Vagina (tissue), 2 donors: ENCODE results near the gene SMIM1. TPM values are rescaled to one million over a fixed set of nuclear protein-coding genes. Genes with fewer than 3 reads are reported as not detected.

ENCODE experiments used
- DNase-seq, 2 donors: peaks; one replicate each; pipeline ENCODE4 v3.0.0-alpha.2; 2017; ENCODE audit errors: extremely low spot score in 2 of 2
- H3K27ac ChIP-seq: fragments of 200-600 bp; sonication (generic); one replicate; pipeline ENCODE4 v1.5.1; 2019
- H3K27me3 ChIP-seq: fragments of 200-600 bp; sonication (generic); one replicate; pipeline ENCODE4 v1.5.1; 2019
- H3K36me3 ChIP-seq, 2 donors: fragments of 200-600 bp; sonication (generic); one replicate each; pipeline ENCODE4 v1.5.1; 2017 to 2019
- H3K4me1 ChIP-seq: fragments of 200-600 bp; sonication (generic); one replicate; pipeline ENCODE4 v1.5.1; 2019
- H3K4me3 ChIP-seq, 2 donors: fragments of 200-600 bp; sonication (generic); 1 replicate in 1 of 2; 2 replicates in 1 of 2; pipeline ENCODE4 v1.5.1; 2016 to 2019
- H3K9me3 ChIP-seq: fragments of 200-600 bp; sonication (generic); one replicate; pipeline ENCODE4 v1.5.1; 2019
- CTCF ChIP-seq, 3 experiments: fragments of 450-650 bp in 2 of 3; fragments of 200-600 bp in 1 of 3; sonication (generic) in 1 of 3; IDR thresholded peaks; one replicate each; pipeline ENCODE4 v1.5.1; 2017 to 2019; ENCODE audit warnings: antibody characterized with exemption in 3 of 3, mild to moderate bottlenecking in 2 of 3, moderate library complexity in 2 of 3
- POLR2A ChIP-seq, 2 donors: fragments of 450-650 bp; IDR thresholded peaks; one replicate each; pipeline ENCODE4 v1.6.1; 2017; ENCODE audit warnings: antibody characterized with exemption in 2 of 2, mild to moderate bottlenecking in 2 of 2, moderate library complexity in 2 of 2
- POLR2AphosphoS5 ChIP-seq, 2 donors: sonication (generic); formaldehyde crosslinking; IDR thresholded peaks; one replicate each; pipeline ENCODE4 v1.9.0; 2017; ENCODE audit warnings: antibody characterized with exemption in 2 of 2, mild to moderate bottlenecking in 2 of 2, low read depth in 1 of 2; ENCODE audit not compliant: insufficient read depth in 1 of 2
- intact Hi-C: fragments of 100-400 bp; cut with DNase I; formaldehyde crosslinking; loops from one replicate; pipeline ENCODE4 v1.15.1; 2023
- total RNA-seq: library from RNA; depleted of rRNA; stranded (reverse); fragments of >200 nt; gene quantifications from one replicate; pipeline ENCODE4 v1.2.3, GENCODE V29; 2016

The SMIM1 gene
- total RNA-seq, 1 donor from 2014 or later: not detected

GRCh38 chr1:3817821-3818597 is 45.5 kb downstream of the SMIM1 start:
- Histone ChIP-seq H3K4me1 (no peaks in the 10 kb centered on the region), H3K4me3 (no peak overlapping the region), H3K27me3 (no peaks in the 10 kb centered on the region), H3K9me3 (no peaks in the 10 kb centered on the region), H3K27ac (no peak overlapping the region), H3K36me3 (peaks cover 0 to 51% of the 10 kb centered on the region in 2 donors)
- TF ChIP-seq POLR2A (IDR thresholded peaks at IDR 0.05) (no peak), POLR2AphosphoS5 (IDR thresholded peaks at IDR 0.05; ENCODE audit: insufficient read depth in 1 of 2, low read depth in 1 of 2) (no peak), CTCF (IDR thresholded peaks at IDR 0.05) (no peak)
- DNase-seq: no peak
- intact Hi-C loops: no loop called here

- TF ChIP-seq POLR2AphosphoS5 (IDR thresholded peaks at IDR 0.05; ENCODE audit: insufficient read depth in 1 of 2, low read depth in 1 of 2): no peak
- no peak for TF ChIP-seq CTCF (IDR thresholded peaks at IDR 0.05)
- no peak for TF ChIP-seq POLR2A (IDR thresholded peaks at IDR 0.05)
- Histone ChIP-seq H3K27me3 (no peaks in the 10 kb centered on the region), H3K4me3 (no peak overlapping the region), H3K4me1 (no peaks in the 10 kb centered on the region), H3K9me3 (no peaks in the 10 kb centered on the region), H3K36me3 (peaks cover 0 to 53% of the 10 kb centered on the region in 2 donors), H3K27ac (no peak overlapping the region)
- intact Hi-C loops: no loop called here
- no peak for DNase-seq
These were observed 47.2 kb downstream of the SMIM1 start for GRCh38 chr1:3819771-3820200.

GRCh38 chr1:3820316-3820715 is 47.8 kb downstream of the SMIM1 start:
- intact Hi-C loops: no loop called here
- no peak for DNase-seq
- H3K36me3 ChIP-seq: peaks cover 0 to 52% of the 10 kb centered on the region in 2 donors
- H3K4me1 ChIP-seq: no peaks in the 10 kb centered on the region
- H3K9me3 ChIP-seq: no peaks in the 10 kb centered on the region
- no peak overlapping the region for H3K4me3 ChIP-seq
- H3K27ac ChIP-seq: no peak overlapping the region
- no peaks in the 10 kb centered on the region for H3K27me3 ChIP-seq
- no peak for TF ChIP-seq POLR2AphosphoS5 (IDR thresholded peaks at IDR 0.05; ENCODE audit: insufficient read depth in 1 of 2, low read depth in 1 of 2)
- TF ChIP-seq POLR2A (IDR thresholded peaks at IDR 0.05): no peak
- no peak for TF ChIP-seq CTCF (IDR thresholded peaks at IDR 0.05)

- H3K9me3 ChIP-seq: no peaks in the 10 kb centered on the region
- H3K4me3 ChIP-seq: no peak overlapping the region
- no peak for TF ChIP-seq POLR2A (IDR thresholded peaks at IDR 0.05)
- TF ChIP-seq POLR2AphosphoS5 (IDR thresholded peaks at IDR 0.05; ENCODE audit: insufficient read depth in 1 of 2, low read depth in 1 of 2): no peak
- no peak for TF ChIP-seq CTCF (IDR thresholded peaks at IDR 0.05)
- no peaks in the 10 kb centered on the region for H3K4me1 ChIP-seq
- intact Hi-C loops: no loop called here
- no peak for DNase-seq
- H3K27me3 ChIP-seq: no peaks in the 10 kb centered on the region
- H3K36me3 ChIP-seq: peaks cover 0 to 52% of the 10 kb centered on the region in 2 donors
- H3K27ac ChIP-seq: no peak overlapping the region
These were observed 48.5 kb downstream of the SMIM1 start for GRCh38 chr1:3821004-3821403.

- Histone ChIP-seq H3K4me1 (no peaks in the 10 kb centered on the region), H3K27ac (no peak overlapping the region), H3K36me3 (peaks cover 0 to 54% of the 10 kb centered on the region in 2 donors), H3K9me3 (no peaks in the 10 kb centered on the region), H3K27me3 (no peaks in the 10 kb centered on the region), H3K4me3 (no peak overlapping the region)
- intact Hi-C loops: no loop called here
- DNase-seq: no peak
- TF ChIP-seq POLR2A (IDR thresholded peaks at IDR 0.05) (no peak), POLR2AphosphoS5 (IDR thresholded peaks at IDR 0.05; ENCODE audit: insufficient read depth in 1 of 2, low read depth in 1 of 2) (no peak), CTCF (IDR thresholded peaks at IDR 0.05) (no peak)
These were observed 48.9 kb downstream of the SMIM1 start for GRCh38 chr1:3821447-3821846.
